ENCODE results near the gene KLHL29.

DNA sequence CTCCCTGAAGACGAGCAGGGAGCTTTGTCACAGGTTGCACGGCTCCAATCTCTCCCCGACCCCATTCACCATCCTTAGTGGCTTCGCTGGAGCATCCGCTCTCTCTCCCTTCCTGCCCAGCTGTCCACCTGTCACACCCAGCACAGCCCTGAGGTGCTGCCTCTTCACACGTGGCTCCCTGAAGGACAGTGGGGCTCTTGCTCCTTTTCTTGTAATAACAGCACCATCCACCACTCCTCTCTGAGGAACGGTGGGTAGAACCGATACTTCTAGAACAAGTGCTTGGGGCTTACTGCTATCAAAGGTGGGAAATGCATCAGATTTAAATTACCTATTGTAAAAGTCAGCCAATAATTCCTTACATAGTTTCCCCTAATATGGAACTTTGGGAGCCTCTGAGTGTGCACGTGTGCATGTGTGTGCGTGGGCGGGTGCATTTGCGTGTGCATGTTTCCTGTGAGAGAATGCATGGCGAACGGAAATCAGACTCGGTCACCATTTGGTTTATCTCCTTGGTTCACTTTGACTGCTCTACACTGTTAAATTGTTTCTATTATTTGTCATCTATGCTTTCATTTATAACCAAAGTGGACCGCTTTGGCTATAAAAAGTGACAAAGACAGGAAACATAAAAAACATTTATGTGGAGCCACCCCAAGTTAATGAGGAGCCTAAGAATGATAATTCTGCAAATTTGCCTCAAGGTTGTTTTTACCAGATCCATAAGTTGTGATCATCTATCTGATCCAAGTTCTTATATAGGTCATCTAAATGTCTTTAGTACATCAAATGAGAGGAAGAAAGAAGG, 39.1 kb downstream of the KLHL29 start:
- TF ChIP-seq, protein P1, sequence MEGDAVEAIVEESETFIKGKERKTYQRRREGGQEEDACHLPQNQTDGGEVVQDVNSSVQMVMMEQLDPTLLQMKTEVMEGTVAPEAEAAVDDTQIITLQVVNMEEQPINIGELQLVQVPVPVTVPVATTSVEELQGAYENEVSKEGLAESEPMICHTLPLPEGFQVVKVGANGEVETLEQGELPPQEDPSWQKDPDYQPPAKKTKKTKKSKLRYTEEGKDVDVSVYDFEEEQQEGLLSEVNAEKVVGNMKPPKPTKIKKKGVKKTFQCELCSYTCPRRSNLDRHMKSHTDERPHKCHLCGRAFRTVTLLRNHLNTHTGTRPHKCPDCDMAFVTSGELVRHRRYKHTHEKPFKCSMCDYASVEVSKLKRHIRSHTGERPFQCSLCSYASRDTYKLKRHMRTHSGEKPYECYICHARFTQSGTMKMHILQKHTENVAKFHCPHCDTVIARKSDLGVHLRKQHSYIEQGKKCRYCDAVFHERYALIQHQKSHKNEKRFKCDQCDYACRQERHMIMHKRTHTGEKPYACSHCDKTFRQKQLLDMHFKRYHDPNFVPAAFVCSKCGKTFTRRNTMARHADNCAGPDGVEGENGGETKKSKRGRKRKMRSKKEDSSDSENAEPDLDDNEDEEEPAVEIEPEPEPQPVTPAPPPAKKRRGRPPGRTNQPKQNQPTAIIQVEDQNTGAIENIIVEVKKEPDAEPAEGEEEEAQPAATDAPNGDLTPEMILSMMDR (IDR thresholded peaks at IDR 0.05), result no peak
- no peak for TF ChIP-seq POLR2A (IDR thresholded peaks at IDR 0.05)

Data from thyroid gland (tissue), 4 donors.